Measurements from ENCODE around the gene PRCP. TPM values are rescaled to one million over a fixed set of nuclear protein-coding genes. Genes with fewer than 3 reads are reported as not detected.

PRCP gene
- total RNA-seq, 1 experiment from 2014 or later, result 56.7 TPM

- Histone ChIP-seq H4K20me1 (ENCODE audit: control insufficient read depth, insufficient read depth, insufficient read length) (no peaks in the 10 kb centered on the region), H3K23ac (ENCODE audit: insufficient read length, low read depth, low read length) (no peak overlapping the region), H4K5ac (ENCODE audit: insufficient read length, low read depth, low read length) (no peak overlapping the region), H3K23me2 (ENCODE audit: insufficient read length, low read depth, low read length, poor library complexity, severe bottlenecking) (no peaks in the 10 kb centered on the region), H3K79me2 (ENCODE audit: insufficient read depth, low read length) (peaks cover 8% of the 10 kb centered on the region; the same call in 1 of the 2 replicates), H3T11ph (ENCODE audit: low read length) (no peak overlapping the region), H3K9ac (ENCODE audit: extremely low read depth, insufficient read length, low read length) (no peak overlapping the region), H2BK20ac (ENCODE audit: low read depth, low read length, poor library complexity, severe bottlenecking) (no peak overlapping the region), H3K4ac (ENCODE audit: low read depth, low read length) (no peak overlapping the region), H2AK5ac (ENCODE audit: insufficient read length, low read length) (no peak overlapping the region), H2BK15ac (ENCODE audit: low read depth, low read length) (no peak overlapping the region), H3K4me1 (ENCODE audit: insufficient read depth, low read length) (peaks cover 2% of the 10 kb centered on the region; the same call in 1 of the 2 replicates), H3K9me3 (ENCODE audit: control insufficient read depth, low read depth, low read length) (no peaks in the 10 kb centered on the region), H3K27ac (ENCODE audit: insufficient read length, low read depth, low read length) (no peak overlapping the region), H2BK12ac (ENCODE audit: insufficient read length, low read depth, low read length) (no peak overlapping the region), H2BK5ac (ENCODE audit: insufficient read length, low read length) (no peak overlapping the region), H4K91ac (ENCODE audit: insufficient read length, low read depth, low read length) (no peak overlapping the region), H3K14ac (ENCODE audit: insufficient read depth, low read length) (no peak overlapping the region), H3K27me3 (ENCODE audit: insufficient read depth, low read length) (no peaks in the 10 kb centered on the region), H3K56ac (ENCODE audit: insufficient read length, low read depth, low read length) (no peak overlapping the region), H3K18ac (ENCODE audit: insufficient read length, low read depth, low read length) (no peak overlapping the region), H3K79me1 (ENCODE audit: insufficient read depth, low read depth, low read length, poor library complexity, severe bottlenecking) (peaks cover 3% of the 10 kb centered on the region), H2AFZ (ENCODE audit: low read length) (no peak overlapping the region), H4K8ac (replicated peaks; ENCODE audit: insufficient read length, low read depth, low read length) (no peak overlapping the region), H2BK120ac (ENCODE audit: low read depth, low read length, poor library complexity, severe bottlenecking) (no peak overlapping the region), H3K4me2 (ENCODE audit: insufficient read depth, insufficient read length, low read length) (no peak overlapping the region)
- Mint-ChIP-seq H3K27me3 (ENCODE audit: low read depth) (no peaks in the 10 kb centered on the region), H3K4me3 (no peak overlapping the region), H3K9me3 (peaks cover 6 to 9% of the 10 kb centered on the region in 2 experiments), H3K36me3 (ENCODE audit: insufficient read depth in 1 of 3, low read depth in 3 of 3) (peaks cover 10 to 20% (median 18%) of the 10 kb centered on the region in 3 experiments), H3K4me1 (peaks cover 38 to 39% of the 10 kb centered on the region in 2 experiments), H3K27ac (no peak overlapping the region)
- no peak for DNase-seq
- no CpG with 5 or more reads among the region's 5 CpGs for WGBS (ENCODE audit: extremely low coverage, insufficient read length, low lambda C conversion rate)
- TF ChIP-seq, protein P1, sequence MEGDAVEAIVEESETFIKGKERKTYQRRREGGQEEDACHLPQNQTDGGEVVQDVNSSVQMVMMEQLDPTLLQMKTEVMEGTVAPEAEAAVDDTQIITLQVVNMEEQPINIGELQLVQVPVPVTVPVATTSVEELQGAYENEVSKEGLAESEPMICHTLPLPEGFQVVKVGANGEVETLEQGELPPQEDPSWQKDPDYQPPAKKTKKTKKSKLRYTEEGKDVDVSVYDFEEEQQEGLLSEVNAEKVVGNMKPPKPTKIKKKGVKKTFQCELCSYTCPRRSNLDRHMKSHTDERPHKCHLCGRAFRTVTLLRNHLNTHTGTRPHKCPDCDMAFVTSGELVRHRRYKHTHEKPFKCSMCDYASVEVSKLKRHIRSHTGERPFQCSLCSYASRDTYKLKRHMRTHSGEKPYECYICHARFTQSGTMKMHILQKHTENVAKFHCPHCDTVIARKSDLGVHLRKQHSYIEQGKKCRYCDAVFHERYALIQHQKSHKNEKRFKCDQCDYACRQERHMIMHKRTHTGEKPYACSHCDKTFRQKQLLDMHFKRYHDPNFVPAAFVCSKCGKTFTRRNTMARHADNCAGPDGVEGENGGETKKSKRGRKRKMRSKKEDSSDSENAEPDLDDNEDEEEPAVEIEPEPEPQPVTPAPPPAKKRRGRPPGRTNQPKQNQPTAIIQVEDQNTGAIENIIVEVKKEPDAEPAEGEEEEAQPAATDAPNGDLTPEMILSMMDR (conservative IDR thresholded peaks at IDR 0.05), result no peak
Observed at GRCh38 chr11:82907371-82907770, 7.1 kb upstream of the PRCP start.
